GM23338 (cell line): ENCODE data around the gene FUT2. TPM values are rescaled to one million over a fixed set of nuclear protein-coding genes. Genes with fewer than 3 reads are reported as not detected.
A peak's percentile ranks its signal among the peaks of the same experiment; 100 is the strongest.

Experiments
- ATAC-seq: fragments of 200-7000 bp; cut with Tn5 transposase; 3 replicates; pipeline ENCODE4 v1.9.1; 2020
- DNase-seq: peaks from one replicate; pipeline ENCODE4 v3.0.0-alpha.2; 2015; ENCODE audit warnings: low spot score
- H2AFZ ChIP-seq: fragments of 200-600 bp; sonication (generic); 2 replicates; pipeline ENCODE4 v1.8.0; 2016; ENCODE audit warnings: antibody characterized with exemption, mild to moderate bottlenecking, moderate library complexity
- H3F3A ChIP-seq: fragments of 200-600 bp; sonication (generic); replicated peaks from 2 replicates; pipeline ENCODE4 v1.8.0; 2017; ENCODE audit warnings: antibody characterized with exemption, mixed run types, low read depth
- H3K27ac ChIP-seq: fragments of 200-600 bp; sonication (generic); 2 replicates; pipeline ENCODE4 v1.6.1; 2016; ENCODE audit warnings: low read depth
- H3K27me3 ChIP-seq: fragments of 200-600 bp; sonication (generic); 2 replicates; pipeline ENCODE4 v1.8.0; 2016; ENCODE audit warnings: mild to moderate bottlenecking, mixed run types, moderate library complexity; ENCODE audit not compliant: insufficient read depth
- H3K36me3 ChIP-seq: fragments of 200-600 bp; sonication (generic); 2 replicates; pipeline ENCODE4 v1.8.0; 2016; ENCODE audit warnings: mild to moderate bottlenecking; ENCODE audit not compliant: insufficient read depth
- H3K4me1 ChIP-seq: fragments of 200-600 bp; sonication (generic); 2 replicates; pipeline ENCODE4 v1.8.0; 2016; ENCODE audit warnings: mild to moderate bottlenecking, moderate library complexity; ENCODE audit not compliant: insufficient read depth
- H3K4me2 ChIP-seq: fragments of 200-600 bp; sonication (generic); 2 replicates; pipeline ENCODE4 v1.7.1; 2017; ENCODE audit warnings: mixed run types
- H3K4me3 ChIP-seq: fragments of 200-600 bp; sonication (generic); 2 replicates; pipeline ENCODE4 v1.6.1; 2016; ENCODE audit warnings: mixed run types
- H3K79me2 ChIP-seq: fragments of 200-600 bp; sonication (generic); replicated peaks from 2 replicates; pipeline ENCODE4 v1.8.0; 2017; ENCODE audit warnings: mild to moderate bottlenecking; ENCODE audit not compliant: insufficient read depth
- H3K9me2 ChIP-seq: fragments of 200-600 bp; sonication (generic); 2 replicates; pipeline ENCODE4 v1.8.0; 2017; ENCODE audit not compliant: insufficient read depth
- H4K20me1 ChIP-seq: fragments of 200-600 bp; sonication (generic); replicated peaks from 2 replicates; pipeline ENCODE4 v1.8.0; 2017; ENCODE audit warnings: mild to moderate bottlenecking; ENCODE audit not compliant: insufficient read depth
- H3K27ac Mint-ChIP-seq: 2 replicates; pipeline ENCODE4 v1.8.0; 2020; ENCODE audit warnings: inconsistent platforms, mild to moderate bottlenecking, moderate library complexity, mixed read lengths
- H3K27me3 Mint-ChIP-seq: 3 replicates; pipeline ENCODE4 v1.8.0; 2022; ENCODE audit warnings: low read depth, mild to moderate bottlenecking, moderate library complexity, mixed read lengths, inconsistent platforms; ENCODE audit not compliant: insufficient read depth, poor library complexity
- H3K36me3 Mint-ChIP-seq: 3 replicates; pipeline ENCODE4 v1.8.0; 2021; ENCODE audit warnings: low read depth, mild to moderate bottlenecking, inconsistent platforms, moderate library complexity, mixed read lengths
- H3K4me1 Mint-ChIP-seq: 3 replicates; pipeline ENCODE4 v1.8.0; 2020; ENCODE audit warnings: mild to moderate bottlenecking, inconsistent platforms, mixed read lengths
- H3K4me3 Mint-ChIP-seq: 3 replicates; pipeline ENCODE4 v1.8.0; 2021; ENCODE audit warnings: moderate library complexity, mild to moderate bottlenecking, inconsistent platforms, mixed read lengths
- H3K9me3 Mint-ChIP-seq: 3 replicates; pipeline ENCODE4 v1.8.0; 2020; ENCODE audit warnings: moderate library complexity, mild to moderate bottlenecking, inconsistent platforms, mixed read lengths
- CREB1 ChIP-seq: fragments of 250-450 bp; sonication (Bioruptor Pico); IDR thresholded peaks from 2 replicates; pipeline ENCODE4 v1.5.0; 2020; ENCODE audit warnings: low read depth, mild to moderate bottlenecking, moderate library complexity
- CTCF ChIP-seq, 2 experiments: fragments of 200-600 bp in 1 of 2; sonication (generic) in 1 of 2; conservative IDR thresholded peaks; 2 replicates each; pipeline versions ENCODE4 v1.5.1 to v1.6.1; 2016 to 2017; ENCODE audit warnings: antibody characterized with exemption in 2 of 2, low read depth in 2 of 2, mild to moderate bottlenecking in 2 of 2, moderate library complexity in 1 of 2
- EZH2 ChIP-seq: fragments of 200-600 bp; sonication (generic); IDR thresholded peaks from one replicate; pipeline ENCODE4 v1.8.0; 2017; ENCODE audit warnings: antibody characterized with exemption, mild to moderate bottlenecking, low read depth; ENCODE audit not compliant: unreplicated experiment
- NANOG ChIP-seq: IDR thresholded peaks from 2 replicates; pipeline ENCODE4 v1.6.1; 2016; ENCODE audit warnings: antibody characterized with exemption, borderline replicate concordance
- STAT1 ChIP-seq: IDR thresholded peaks from one replicate; pipeline ENCODE4 v1.6.1; 2016; ENCODE audit warnings: antibody characterized with exemption; ENCODE audit not compliant: unreplicated experiment
- ZNF114 ChIP-seq: fragments of 250-450 bp; sonication (Bioruptor Pico); IDR thresholded peaks from 2 replicates; pipeline ENCODE4 v1.5.0; 2020; ENCODE audit warnings: mild to moderate bottlenecking, moderate library complexity
- ZNF331 ChIP-seq: fragments of 250-450 bp; sonication (Bioruptor Pico); IDR thresholded peaks from 2 replicates; pipeline ENCODE4 v1.5.0; 2020; ENCODE audit warnings: low read depth, mild to moderate bottlenecking, moderate library complexity
- ZNF462 ChIP-seq: fragments of 250-450 bp; sonication (Bioruptor Pico); IDR thresholded peaks from 2 replicates; pipeline ENCODE4 v1.5.0; 2020; ENCODE audit warnings: mild to moderate bottlenecking, moderate library complexity
- polyA plus RNA-seq: library from polyadenylated mRNA; unstranded; fragments of >200 nt; fragmentation: Nextera tagmentation; extraction: Ambion mirVana; gene quantifications from 2 replicates; pipeline ENCODE4 v1.2.1, GENCODE V29; 2016
- total RNA-seq: library from RNA; depleted of rRNA; stranded (reverse); fragments of >200 nt; shearing (Covaris generic); gene quantifications from 2 replicates; pipeline ENCODE4 v1.2.3, GENCODE V29; 2014

The FUT2 gene
- total and polyA plus RNA-seq, 2 experiments from 2014 or later, result 5.0 to 5.6 TPM

GRCh38 chr19:48750771-48751504 is 55.2 kb downstream of the FUT2 start (continued):
- TF ChIP-seq ZNF462 (CRISPR knock-in tag) (no peak), CREB1 (CRISPR knock-in tag) (no peak), ZNF331 (CRISPR knock-in tag) (no peak), EZH2 (no peak), ZNF114 (no peak)

GRCh38 chr19:48751845-48752495 is 56.2 kb downstream of the FUT2 start:
- Histone ChIP-seq H3K4me2 (peak overlapping the region; percentile 100), H4K20me1 (peaks cover 11% of the 10 kb centered on the region; the same call in 1 of the 2 replicates), H3K27me3 (no peaks in the 10 kb centered on the region), H3K9me2 (no peaks in the 10 kb centered on the region), H3F3A (peaks cover 21% of the 10 kb centered on the region; the same call in 1 of the 2 replicates), H3K79me2 (peaks cover 36% of the 10 kb centered on the region), H3K4me3 (peak overlapping the region; percentile 98), H3K27ac (peak overlapping the region; percentile 92), H2AFZ (peak overlapping the region; percentile 72), H3K36me3 (0 out of 2 replicates have a peak, but pooled peaks cover 6% of the 10 kb centered on the region), H3K4me1 (peaks cover 40% of the 10 kb centered on the region)
- H3K36me3 Mint-ChIP-seq, result peaks cover 47% of the 10 kb centered on the region
- H3K9me3 Mint-ChIP-seq, result no peaks in the 10 kb centered on the region; the same call in none of the 3 replicates
- DNase-seq, result peak; percentile 60
- H3K4me1 Mint-ChIP-seq, result peaks cover 51% of the 10 kb centered on the region
- peak overlapping the region; percentile 93 for H3K4me3 Mint-ChIP-seq
- peak; percentile 10 for ATAC-seq
- peaks cover 42% of the 10 kb centered on the region for H3K27me3 Mint-ChIP-seq
- TF ChIP-seq CTCF (conservative IDR thresholded peaks at IDR 0.05; ENCODE audit: low read depth in 2 of 2) (no peak), STAT1 (no peak), NANOG (no peak)
- H3K27ac Mint-ChIP-seq, result peak overlapping the region; percentile 60; the same call in 1 of the 2 replicates
